ENCODE data around the gene DENND1A. TPM values are rescaled to one million over a fixed set of nuclear protein-coding genes. Genes with fewer than 3 reads are reported as not detected.

Gene DENND1A
- total and polyA plus RNA-seq, 11 donors = 9.8 to 24.0 (median 14.7) TPM

DNA sequence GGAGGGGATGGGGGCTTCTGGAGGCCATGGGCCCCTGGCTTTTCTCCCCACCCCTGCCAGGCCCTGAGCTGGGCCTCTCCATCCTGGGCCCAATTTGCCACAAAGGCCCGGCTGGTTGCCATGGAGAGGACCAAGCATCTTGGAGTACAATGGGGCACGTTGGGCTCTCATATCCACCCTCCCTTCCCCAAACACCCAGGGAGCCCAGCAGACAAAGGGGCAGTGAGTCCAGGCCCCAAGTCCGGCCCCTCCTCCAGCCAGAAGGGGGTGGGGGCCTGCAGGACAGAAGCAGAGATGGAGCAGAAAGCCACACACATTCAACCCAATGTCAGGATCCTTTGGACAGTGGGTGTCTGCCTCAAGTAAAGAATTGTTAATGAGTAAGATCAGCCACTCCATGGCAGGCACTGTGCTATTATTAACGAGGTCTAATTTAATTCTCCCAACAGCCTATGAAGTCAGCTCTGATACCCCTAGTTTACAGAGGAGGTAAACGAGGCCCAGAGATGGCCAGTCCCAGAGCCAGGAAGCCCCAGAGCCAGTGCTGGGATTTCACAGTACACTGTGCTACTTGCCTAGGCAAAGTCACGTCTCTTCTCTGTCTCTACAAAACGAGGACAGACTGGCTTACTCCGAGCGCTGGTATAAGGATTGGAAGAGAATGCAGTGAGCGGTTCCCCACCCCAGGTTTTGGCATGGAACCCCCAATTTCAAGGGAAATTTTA lies 571.6 kb downstream of the DENND1A start:
- no peak for ATAC-seq
- intact Hi-C loops (cut with DNase I) = loop anchor here in 1 of 10 donors (10.0 kb wide), 1 partner anchor 894 kb away; no protein-coding TSS in a partner anchor
- TF ChIP-seq, protein P1, sequence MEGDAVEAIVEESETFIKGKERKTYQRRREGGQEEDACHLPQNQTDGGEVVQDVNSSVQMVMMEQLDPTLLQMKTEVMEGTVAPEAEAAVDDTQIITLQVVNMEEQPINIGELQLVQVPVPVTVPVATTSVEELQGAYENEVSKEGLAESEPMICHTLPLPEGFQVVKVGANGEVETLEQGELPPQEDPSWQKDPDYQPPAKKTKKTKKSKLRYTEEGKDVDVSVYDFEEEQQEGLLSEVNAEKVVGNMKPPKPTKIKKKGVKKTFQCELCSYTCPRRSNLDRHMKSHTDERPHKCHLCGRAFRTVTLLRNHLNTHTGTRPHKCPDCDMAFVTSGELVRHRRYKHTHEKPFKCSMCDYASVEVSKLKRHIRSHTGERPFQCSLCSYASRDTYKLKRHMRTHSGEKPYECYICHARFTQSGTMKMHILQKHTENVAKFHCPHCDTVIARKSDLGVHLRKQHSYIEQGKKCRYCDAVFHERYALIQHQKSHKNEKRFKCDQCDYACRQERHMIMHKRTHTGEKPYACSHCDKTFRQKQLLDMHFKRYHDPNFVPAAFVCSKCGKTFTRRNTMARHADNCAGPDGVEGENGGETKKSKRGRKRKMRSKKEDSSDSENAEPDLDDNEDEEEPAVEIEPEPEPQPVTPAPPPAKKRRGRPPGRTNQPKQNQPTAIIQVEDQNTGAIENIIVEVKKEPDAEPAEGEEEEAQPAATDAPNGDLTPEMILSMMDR (IDR thresholded peaks at IDR 0.05) = no peak
- TF ChIP-seq POLR2A (IDR thresholded peaks at IDR 0.05) = no peak
- Histone ChIP-seq H3K27me3 (peaks cover 0 to 30% (median 5%) of the 10 kb centered on the region in 9 donors), H3K9me3 (no peaks in the 10 kb centered on the region), H3K27ac (no peak overlapping the region), H3K4me3 (no peak overlapping the region), H3K36me3 (no peaks in the 10 kb centered on the region), H3K4me1 (peaks cover 0 to 9% (median 3%) of the 10 kb centered on the region in 12 donors)
- DNase-seq = no peak
- WGBS, 4 donors = 80 to 87% (median 85%) methylated on average over 10 of the region's 10 CpGs

DNA sequence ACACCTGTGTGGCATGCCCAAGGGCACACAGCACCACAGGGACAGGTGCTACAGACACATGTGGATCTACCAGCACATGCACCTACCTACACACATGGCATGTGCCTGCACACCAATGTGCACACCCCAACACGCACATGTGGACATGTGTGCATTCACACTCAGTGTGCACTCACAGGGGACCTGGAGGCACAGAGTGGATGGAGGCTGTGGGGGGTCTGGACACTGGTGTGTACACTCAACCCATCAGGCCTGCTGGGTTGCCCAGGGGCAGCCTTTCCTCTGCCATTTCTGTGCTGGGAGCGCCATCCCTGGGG lies 572.2 kb downstream of the DENND1A start:
- Histone ChIP-seq H3K27ac (no peak overlapping the region), H3K4me1 (peaks cover 0 to 9% (median 3%) of the 10 kb centered on the region in 12 donors), H3K27me3 (peaks cover 0 to 37% (median 5%) of the 10 kb centered on the region in 9 donors), H3K36me3 (no peaks in the 10 kb centered on the region), H3K9me3 (no peaks in the 10 kb centered on the region), H3K4me3 (no peak overlapping the region)
- no peak for ATAC-seq
- TF ChIP-seq, protein P1 (IDR thresholded peaks at IDR 0.05) = no peak
- no peak for TF ChIP-seq POLR2A (IDR thresholded peaks at IDR 0.05)
- intact Hi-C loops (cut with DNase I) = loop anchor here in 1 of 10 donors (10.0 kb wide), 1 partner anchor 893 kb away; no protein-coding TSS in a partner anchor
- DNase-seq = no peak
- WGBS, 4 donors = 98 to 100% (median 99%) methylated on average over 1 to 2 of the region's 2 CpGs

DNA sequence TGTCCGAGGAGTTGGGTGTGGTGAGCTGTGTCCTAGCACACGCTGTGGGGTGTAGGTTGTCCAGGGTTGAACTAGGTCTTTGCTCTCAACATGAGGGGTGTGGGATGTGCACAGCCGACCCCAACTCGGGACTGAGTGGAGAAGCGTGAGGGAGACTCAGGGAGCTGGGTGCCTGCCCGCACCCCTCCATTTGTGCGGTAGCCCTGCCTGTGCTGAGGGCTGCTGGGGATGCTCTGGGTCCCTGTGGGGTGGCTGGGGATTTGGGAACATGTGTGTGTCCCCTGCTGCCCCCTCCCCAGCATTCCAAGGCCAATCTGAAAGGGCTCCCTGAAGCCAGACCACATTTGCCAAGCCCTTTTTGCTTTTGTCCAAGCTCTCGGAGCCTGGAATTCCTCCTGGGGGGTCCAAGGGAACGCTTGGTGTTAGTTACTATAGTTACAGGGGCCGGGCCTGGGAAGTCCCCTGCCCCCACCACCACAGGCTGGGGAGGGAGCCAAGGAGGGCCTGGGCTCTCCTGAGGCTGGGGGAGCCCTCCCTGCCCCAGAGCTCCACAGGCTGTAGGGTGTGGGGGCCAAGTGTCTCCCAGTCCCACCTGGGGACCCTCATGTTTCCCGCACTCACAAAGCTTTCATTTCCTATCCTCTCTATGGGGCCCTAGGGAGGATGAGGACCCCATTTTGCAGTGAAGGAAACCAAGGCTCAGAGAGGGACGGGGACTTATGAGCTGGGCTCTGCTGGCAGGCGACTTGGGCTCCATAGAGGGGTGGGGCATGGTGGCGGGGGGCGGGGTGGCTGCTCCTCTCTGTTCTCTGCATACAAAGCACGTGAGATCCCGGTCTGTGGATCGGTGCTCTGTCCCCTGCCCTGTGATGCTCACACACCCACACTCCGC lies 572.8 kb downstream of the DENND1A start:
- TF ChIP-seq, protein P1 (IDR thresholded peaks at IDR 0.05) = no peak
- TF ChIP-seq POLR2A (IDR thresholded peaks at IDR 0.05) = no peak
- H3K36me3 ChIP-seq = no peaks in the 10 kb centered on the region
- no peak overlapping the region for H3K27ac ChIP-seq
- 70 to 76% (median 73%) methylated on average over 15 to 19 of the region's 19 CpGs for WGBS, 4 donors
- H3K27me3 ChIP-seq = peaks cover 0 to 37% (median 5%) of the 10 kb centered on the region in 9 donors
- no peaks in the 10 kb centered on the region for H3K9me3 ChIP-seq
- peaks cover 0 to 9% (median 3%) of the 10 kb centered on the region in 12 donors for H3K4me1 ChIP-seq
- ATAC-seq = no peak
- H3K4me3 ChIP-seq = no peak overlapping the region
- no peak for DNase-seq
- intact Hi-C loops (cut with DNase I) = loop anchor here in 1 of 10 donors (10.0 kb wide), 1 partner anchor 892 kb away; no protein-coding TSS in a partner anchor

Data from heart left ventricle (tissue), 16 donors.